Breast epithelium (tissue), 3 donors: ENCODE measurements around the gene TOP3B.

Experiments used
- CTCF ChIP-seq, 3 donors: fragments of 450-650 bp; IDR thresholded peaks; one replicate each; pipeline ENCODE4 v1.5.1; 2016 to 2017; ENCODE audit warnings: antibody characterized with exemption in 3 of 3, mild to moderate bottlenecking in 3 of 3, moderate library complexity in 3 of 3
- POLR2A ChIP-seq: fragments of 450-650 bp; IDR thresholded peaks from one replicate; pipeline ENCODE4 v1.6.1; 2016; ENCODE audit warnings: antibody characterized with exemption, mild to moderate bottlenecking, moderate library complexity
- POLR2AphosphoS5 ChIP-seq, 3 donors: sonication (generic); formaldehyde crosslinking; IDR thresholded peaks; one replicate each; pipeline ENCODE4 v1.6.1; 2017; ENCODE audit warnings: antibody characterized with exemption in 3 of 3

- TF ChIP-seq POLR2A (no peak), CTCF (IDR thresholded peaks at IDR 0.05) (no peak), POLR2AphosphoS5 (IDR thresholded peaks at IDR 0.05) (peak in 1 of 3 donors; percentile 10)
Observed at GRCh38 chr22:21936151-21936775, 46.3 kb downstream of the TOP3B start.
